Activated T-helper 2 cell treated with anti-CD3 and anti-CD28 coated beads, Interferon-gamma antibody, Interleukin-2, Interleukin-4, amounts not matched to agents 10 μg/mL and 5 μg/mL and 100 μg/mL, durations not matched to agents 14 hours and 24 hours and 36 hours (primary cell): ENCODE measurements around the gene HNRNPA0. TPM values are rescaled to one million over a fixed set of nuclear protein-coding genes. Genes with fewer than 3 reads are reported as not detected.

ENCODE experiments used
- DNase-seq: peaks from one replicate; pipeline ENCODE4 v3.0.0; 2021; ENCODE audit warnings: low spot score
- H3K27ac Mint-ChIP-seq: one replicate; pipeline ENCODE4 v1.8.0; 2021; ENCODE audit warnings: mixed read lengths
- H3K27me3 Mint-ChIP-seq: one replicate; pipeline ENCODE4 v1.8.0; 2021; ENCODE audit warnings: low read depth, mixed read lengths
- H3K36me3 Mint-ChIP-seq: one replicate; pipeline ENCODE4 v1.8.0; 2021; ENCODE audit warnings: low read depth, mixed read lengths
- H3K4me1 Mint-ChIP-seq: one replicate; pipeline ENCODE4 v1.8.0; 2021; ENCODE audit warnings: low read depth, mixed read lengths
- H3K4me3 Mint-ChIP-seq: one replicate; pipeline ENCODE4 v1.8.0; 2021; ENCODE audit warnings: low read depth, mild to moderate bottlenecking, moderate library complexity, mixed read lengths
- H3K9me3 Mint-ChIP-seq: one replicate; pipeline ENCODE4 v1.8.0; 2021; ENCODE audit warnings: mixed read lengths
- intact Hi-C: fragments of 100-400 bp; cut with micrococcal nuclease; formaldehyde crosslinking; loops from one replicate; pipeline ENCODE4 v1.15.1; 2023
- total RNA-seq: library from RNA; stranded (reverse); gene quantifications from 2 replicates; pipeline ENCODE4 v1.2.3, GENCODE V29; 2022

The HNRNPA0 gene
- total RNA-seq, 1 donor from 2014 or later = 37.5 TPM

DNA sequence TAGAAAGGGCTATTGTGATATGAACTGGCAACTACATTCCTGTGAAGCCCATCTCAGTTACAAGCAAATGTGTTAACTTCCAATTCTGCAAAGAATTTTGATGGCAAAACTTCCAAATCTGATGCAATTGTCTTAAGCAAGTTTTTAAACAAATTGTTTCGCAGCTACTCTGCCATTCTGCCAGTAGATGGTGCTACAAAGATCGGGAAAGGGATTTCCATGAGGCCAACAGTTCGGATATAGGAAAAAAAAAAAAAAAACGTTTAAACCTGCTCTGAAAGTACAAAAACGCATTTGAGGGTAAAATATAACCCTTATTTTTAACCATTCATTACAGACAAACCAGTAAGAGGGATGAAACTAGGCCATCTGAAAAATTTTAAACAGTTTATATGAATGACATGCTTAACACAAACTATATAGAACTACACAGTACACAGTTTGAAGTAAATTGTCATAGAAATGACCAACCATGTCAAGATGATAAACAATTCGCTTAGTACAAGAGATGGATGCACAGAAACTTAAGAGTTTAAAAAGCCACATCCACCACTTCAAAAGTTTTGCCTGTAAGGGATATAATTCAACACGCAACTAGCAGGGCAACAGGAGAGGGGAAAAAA is 2.2 kb downstream of the HNRNPA0 start:
- Mint-ChIP-seq H3K4me1 (peaks cover 21% of the 10 kb centered on the region), H3K27ac (peak overlapping the region; percentile 100), H3K4me3 (peak overlapping the region; percentile 99), H3K36me3 (peaks cover 45% of the 10 kb centered on the region), H3K9me3 (peaks cover 4% of the 10 kb centered on the region), H3K27me3 (no peaks in the 10 kb centered on the region)
- intact Hi-C loops = loop anchor here (5.0 kb wide), 1 partner anchor 135 kb away; the partner anchor contains the start of gene PKD2L2
- DNase-seq = no peak

DNA sequence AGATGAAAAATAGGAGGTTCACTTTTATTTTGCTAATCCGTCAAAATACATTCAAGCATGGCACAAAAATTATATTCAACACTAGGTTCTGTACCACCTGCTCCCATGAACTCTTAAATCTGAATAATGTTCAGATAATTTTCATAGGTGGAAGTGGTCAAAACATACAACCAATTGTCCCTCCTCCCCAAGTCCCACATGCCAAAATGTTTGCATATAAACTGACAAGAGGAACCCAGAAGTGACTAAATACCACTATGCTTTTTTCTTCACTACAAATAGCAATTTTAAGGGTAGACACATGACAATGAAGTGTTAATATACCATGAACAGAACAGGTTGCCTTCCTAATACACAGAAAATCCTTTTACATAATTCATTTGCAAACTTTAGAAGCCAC is 3.7 kb downstream of the HNRNPA0 start:
- Mint-ChIP-seq H3K36me3 (peaks cover 45% of the 10 kb centered on the region), H3K4me3 (no peak overlapping the region), H3K9me3 (no peaks in the 10 kb centered on the region), H3K27ac (no peak overlapping the region), H3K4me1 (peaks cover 21% of the 10 kb centered on the region), H3K27me3 (no peaks in the 10 kb centered on the region)
- no peak for DNase-seq
- intact Hi-C loops = loop anchor here (5.0 kb wide), 1 partner anchor 137 kb away; the partner anchor contains the start of gene PKD2L2

DNA sequence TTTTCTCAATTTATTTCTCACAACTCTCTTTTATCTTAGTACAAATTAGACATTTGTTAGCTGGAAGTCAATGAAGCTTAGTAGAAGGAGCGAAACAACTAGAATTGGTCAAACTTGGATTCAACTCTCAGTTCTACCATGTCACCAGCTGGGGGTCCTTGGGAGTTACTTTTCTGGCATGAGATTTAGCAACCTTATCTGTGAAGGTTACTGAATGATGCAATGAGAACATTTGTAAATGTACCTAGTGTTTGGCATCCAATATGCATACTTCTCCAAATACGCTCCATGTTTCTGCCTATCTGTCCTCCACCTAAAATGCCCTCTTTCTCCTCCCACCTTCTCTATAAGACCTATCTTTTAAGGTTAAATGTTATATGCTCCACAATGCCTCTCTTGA is 6.3 kb downstream of the HNRNPA0 start:
- Mint-ChIP-seq H3K36me3 (peaks cover 28% of the 10 kb centered on the region), H3K27me3 (no peaks in the 10 kb centered on the region), H3K4me1 (peaks cover 18% of the 10 kb centered on the region), H3K4me3 (no peak overlapping the region), H3K27ac (no peak overlapping the region), H3K9me3 (no peaks in the 10 kb centered on the region)
- DNase-seq = no peak
- intact Hi-C loops = no loop called here

DNA sequence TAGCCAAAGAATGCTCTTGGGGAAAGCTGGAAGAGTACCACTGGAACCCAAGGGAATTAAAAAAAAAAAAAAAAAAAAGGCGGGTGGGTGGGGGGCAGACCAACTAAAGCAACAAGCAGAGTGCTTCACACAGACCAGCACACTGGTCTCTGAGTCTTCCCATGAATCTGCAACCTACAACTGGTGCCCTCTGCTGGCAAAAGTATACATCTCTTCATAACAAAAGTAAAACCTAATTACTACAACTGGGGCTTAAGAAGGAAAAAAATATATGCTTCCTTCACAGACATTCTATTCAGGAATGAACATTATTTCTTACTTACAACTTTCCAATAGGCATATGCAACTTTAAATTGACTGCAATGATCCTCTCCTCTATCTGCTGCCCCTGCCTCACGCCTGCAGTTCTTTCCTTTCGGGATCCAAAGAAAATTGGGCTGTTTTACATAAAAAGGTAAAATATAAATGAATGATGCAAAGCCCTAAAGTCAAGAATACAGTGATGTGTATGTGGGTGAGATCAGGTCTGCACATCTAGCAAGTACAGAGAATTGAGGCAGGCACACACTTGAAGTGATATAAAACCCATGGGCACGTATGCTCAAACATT is 11.0 kb downstream of the HNRNPA0 start:
- intact Hi-C loops = loop anchor here (1.0 kb wide), 2 partner anchors 83 to 114 kb away; no protein-coding TSS in a partner anchor
- peak; percentile 43 for DNase-seq
- Mint-ChIP-seq H3K4me3 (no peak overlapping the region), H3K4me1 (no peaks in the 10 kb centered on the region), H3K27me3 (no peaks in the 10 kb centered on the region), H3K36me3 (peaks cover under 1% of the 10 kb centered on the region), H3K9me3 (peaks cover 1% of the 10 kb centered on the region), H3K27ac (no peak overlapping the region)

DNA sequence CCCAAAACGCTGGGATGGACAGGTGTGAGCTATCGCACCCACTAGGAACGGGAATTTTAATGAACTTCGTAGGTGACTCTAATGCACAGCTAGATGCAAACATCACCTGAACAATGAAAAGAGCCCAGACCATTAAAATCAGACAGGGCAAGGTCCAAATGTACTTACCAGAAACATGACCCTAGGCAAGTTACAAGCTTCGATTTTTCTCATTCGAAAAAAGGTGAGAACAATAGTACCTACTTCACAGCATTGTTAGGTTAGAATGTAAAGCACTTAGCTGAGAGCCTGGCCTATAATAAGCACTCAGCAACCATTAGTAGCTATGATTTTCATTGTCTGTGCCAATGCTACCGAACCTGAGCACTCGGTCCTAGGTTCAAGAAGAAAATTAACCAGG is 12.4 kb downstream of the HNRNPA0 start:
- H3K4me1 Mint-ChIP-seq = no peaks in the 10 kb centered on the region
- intact Hi-C loops = no loop called here
- no peak for DNase-seq
- no peak overlapping the region for H3K27ac Mint-ChIP-seq
- H3K27me3 Mint-ChIP-seq = no peaks in the 10 kb centered on the region
- H3K9me3 Mint-ChIP-seq = peaks cover 8% of the 10 kb centered on the region
- peaks cover 6% of the 10 kb centered on the region for H3K36me3 Mint-ChIP-seq
- no peak overlapping the region for H3K4me3 Mint-ChIP-seq

DNA sequence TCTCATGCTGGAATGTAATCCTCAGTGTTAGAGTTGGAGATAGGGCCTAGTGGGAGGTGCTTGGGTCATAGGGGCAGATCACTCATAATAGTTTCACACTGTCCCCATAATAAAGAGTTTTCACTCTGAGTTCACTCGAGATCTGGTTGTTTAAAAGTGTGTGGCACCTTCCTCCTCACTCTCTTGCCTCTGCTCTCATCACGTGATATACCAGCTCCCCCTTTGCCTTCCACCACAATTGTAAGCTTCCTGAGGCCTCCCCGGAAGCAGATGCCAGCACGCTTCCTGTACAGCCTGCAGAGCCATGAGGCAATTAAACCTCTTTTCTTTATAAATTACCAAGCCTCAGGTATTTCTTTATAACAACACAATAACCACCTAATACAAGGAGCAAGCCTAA is 14.4 kb downstream of the HNRNPA0 start:
- peaks cover 8% of the 10 kb centered on the region for H3K9me3 Mint-ChIP-seq

DNA sequence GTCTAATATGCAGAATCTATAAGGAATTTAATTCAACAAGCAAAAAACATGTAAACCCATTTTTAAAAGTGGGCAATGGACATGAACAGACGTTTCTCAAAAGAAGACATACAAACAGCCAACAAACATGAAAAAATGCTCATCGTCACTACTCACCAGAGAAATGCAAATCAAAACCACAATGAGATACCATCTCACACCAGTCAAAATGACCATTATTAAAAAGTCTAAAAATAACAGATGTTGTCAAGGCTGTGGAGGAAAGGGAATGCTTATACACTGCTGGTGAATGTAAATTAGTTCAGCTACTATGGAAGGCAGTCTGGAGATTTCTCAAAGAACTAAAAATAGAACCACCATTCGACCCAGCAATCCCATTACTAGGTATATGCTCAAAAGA is 15.2 kb downstream of the HNRNPA0 start:
- H3K4me1 Mint-ChIP-seq = no peaks in the 10 kb centered on the region
- no peak overlapping the region for H3K4me3 Mint-ChIP-seq
- intact Hi-C loops = no loop called here
- H3K36me3 Mint-ChIP-seq = peaks cover 6% of the 10 kb centered on the region
- H3K9me3 Mint-ChIP-seq = peaks cover 8% of the 10 kb centered on the region
- H3K27ac Mint-ChIP-seq = no peak overlapping the region
- no peaks in the 10 kb centered on the region for H3K27me3 Mint-ChIP-seq
- no peak for DNase-seq

More for the DNA sequence above, 14.4 kb downstream of the HNRNPA0 start:
- Mint-ChIP-seq H3K4me3 (no peak overlapping the region), H3K27me3 (no peaks in the 10 kb centered on the region), H3K4me1 (no peaks in the 10 kb centered on the region), H3K27ac (no peak overlapping the region), H3K36me3 (peaks cover 6% of the 10 kb centered on the region)
- intact Hi-C loops = no loop called here
- no peak for DNase-seq

DNA sequence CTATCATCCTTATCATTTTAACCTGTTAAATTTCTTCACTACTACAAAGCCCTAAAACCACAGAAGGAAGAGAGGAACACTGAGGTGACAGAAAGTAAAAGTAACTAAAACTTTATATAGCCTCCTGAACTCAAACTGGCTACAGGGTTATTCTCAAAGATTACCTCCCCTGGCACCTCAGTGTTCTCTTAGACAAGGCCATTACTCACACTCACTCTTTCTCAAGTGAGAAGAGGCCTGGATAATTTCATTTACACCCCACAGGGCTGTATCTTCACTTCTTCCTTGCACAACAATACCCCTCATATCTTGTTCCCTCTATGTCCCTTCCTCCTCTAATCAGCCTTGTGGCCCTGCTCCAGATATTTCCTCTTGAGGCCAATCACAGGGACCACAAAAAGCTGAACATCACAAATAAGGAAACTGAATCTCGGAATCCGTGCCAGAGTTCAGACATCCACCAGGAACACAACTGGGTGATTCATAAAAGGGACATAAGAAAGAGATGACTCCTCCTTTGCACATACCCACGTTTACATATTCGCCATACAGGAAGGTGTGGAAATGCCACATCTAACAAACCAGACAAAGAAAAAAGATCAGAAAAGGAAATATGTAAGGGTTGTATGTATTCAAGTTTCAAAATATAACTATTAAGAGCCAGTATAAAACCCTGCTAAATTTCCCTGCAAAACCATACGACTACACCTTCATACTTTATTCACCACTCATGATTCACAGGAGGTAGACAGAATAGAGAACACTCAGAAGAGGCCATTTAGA is 16.6 kb downstream of the HNRNPA0 start:
- Mint-ChIP-seq H3K27ac (no peak overlapping the region), H3K4me1 (peaks cover 3% of the 10 kb centered on the region), H3K4me3 (peak overlapping the region; percentile 61), H3K36me3 (peaks cover 6% of the 10 kb centered on the region), H3K9me3 (peaks cover 8% of the 10 kb centered on the region), H3K27me3 (no peaks in the 10 kb centered on the region)
- intact Hi-C loops = loop anchor here (1.0 to 2.0 kb wide), 2 partner anchors 41 to 71 kb away; no protein-coding TSS in a partner anchor
- no peak for DNase-seq

DNA sequence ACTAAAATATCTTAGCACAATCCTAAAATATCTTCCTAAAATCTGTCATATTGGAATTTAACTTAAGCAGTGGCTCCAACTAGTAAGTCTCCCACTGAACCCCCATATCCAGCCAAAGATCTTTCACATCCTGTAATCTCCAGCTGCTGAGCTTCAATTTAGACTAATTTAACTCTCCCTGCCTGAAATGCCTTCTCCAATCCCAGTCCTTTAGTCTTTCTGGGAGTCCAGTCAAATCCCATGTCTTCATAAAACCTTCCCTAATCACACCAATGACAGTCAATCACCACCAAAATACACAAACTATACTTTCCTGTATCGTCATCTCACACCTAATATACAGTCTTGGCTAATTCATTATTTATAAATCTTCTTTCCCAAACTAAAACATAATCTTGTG is 17.7 kb downstream of the HNRNPA0 start:
- peaks cover 8% of the 10 kb centered on the region for H3K9me3 Mint-ChIP-seq
- DNase-seq = no peak
- H3K36me3 Mint-ChIP-seq = peaks cover 6% of the 10 kb centered on the region
- no peak overlapping the region for H3K4me3 Mint-ChIP-seq
- H3K27ac Mint-ChIP-seq = no peak overlapping the region
- intact Hi-C loops = loop anchor here (1.0 to 2.0 kb wide), 2 partner anchors 18 to 40 kb away; partner anchors contain the start of gene HNRNPA0
- peaks cover 3% of the 10 kb centered on the region for H3K27me3 Mint-ChIP-seq
- H3K4me1 Mint-ChIP-seq = peaks cover 6% of the 10 kb centered on the region

DNA sequence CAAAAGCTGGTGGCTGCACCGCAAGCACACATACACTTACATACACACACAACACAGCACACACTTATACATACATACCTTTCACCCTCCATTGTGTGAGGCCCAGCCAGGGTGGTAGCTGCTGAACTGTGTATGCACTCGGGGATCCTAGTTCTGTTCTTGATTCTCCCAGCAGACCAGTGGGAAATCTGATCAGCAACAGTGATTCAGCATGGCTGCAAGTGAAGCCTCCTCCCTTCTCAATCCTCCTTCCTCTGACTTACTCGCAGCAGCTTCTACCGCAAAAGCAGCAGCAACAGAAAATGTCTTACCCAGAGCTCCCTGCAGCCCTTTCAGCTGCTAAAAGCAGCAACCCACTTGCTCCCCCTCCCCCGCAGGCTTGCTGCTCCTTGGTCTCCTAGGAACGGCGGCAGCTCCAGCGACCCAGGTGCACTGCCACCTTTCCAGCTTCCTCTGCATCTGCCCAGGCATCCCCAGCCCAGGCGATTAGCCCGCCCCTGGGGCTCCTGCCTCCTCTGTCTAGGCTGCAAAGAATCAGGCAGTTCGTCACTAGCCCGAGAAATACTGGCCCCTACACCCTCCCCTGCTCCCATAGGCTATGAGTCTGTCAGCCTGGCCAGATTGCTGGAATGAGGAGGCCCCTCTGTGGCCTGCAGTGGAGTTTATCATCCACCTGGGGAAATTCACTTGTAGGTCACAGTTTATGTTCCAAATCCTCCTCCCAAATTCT is 18.4 kb downstream of the HNRNPA0 start, which contains the start of gene KLHL3:
KLHL3 (minus strand) TSS at position 535 of the 730 bp plus-strand sequence; CDS start at position 92, 443 bp downstream.
- intact Hi-C loops = loop anchor here (1.0 to 2.0 kb wide), 3 partner anchors 19 to 75 kb away; partner anchors contain the start of gene HNRNPA0
- H3K4me1 Mint-ChIP-seq = peaks cover 11% of the 10 kb centered on the region
- no peak within 1 kb of the TSS for H3K27ac Mint-ChIP-seq
- peaks cover 3% of the 10 kb centered on the region for H3K27me3 Mint-ChIP-seq
- peaks cover 8% of the 10 kb centered on the region for H3K9me3 Mint-ChIP-seq
- H3K4me3 Mint-ChIP-seq = no peak within 1 kb of the TSS
- peak; percentile 27 for DNase-seq
- H3K36me3 Mint-ChIP-seq = peaks cover 6% of the 10 kb centered on the region

DNA sequence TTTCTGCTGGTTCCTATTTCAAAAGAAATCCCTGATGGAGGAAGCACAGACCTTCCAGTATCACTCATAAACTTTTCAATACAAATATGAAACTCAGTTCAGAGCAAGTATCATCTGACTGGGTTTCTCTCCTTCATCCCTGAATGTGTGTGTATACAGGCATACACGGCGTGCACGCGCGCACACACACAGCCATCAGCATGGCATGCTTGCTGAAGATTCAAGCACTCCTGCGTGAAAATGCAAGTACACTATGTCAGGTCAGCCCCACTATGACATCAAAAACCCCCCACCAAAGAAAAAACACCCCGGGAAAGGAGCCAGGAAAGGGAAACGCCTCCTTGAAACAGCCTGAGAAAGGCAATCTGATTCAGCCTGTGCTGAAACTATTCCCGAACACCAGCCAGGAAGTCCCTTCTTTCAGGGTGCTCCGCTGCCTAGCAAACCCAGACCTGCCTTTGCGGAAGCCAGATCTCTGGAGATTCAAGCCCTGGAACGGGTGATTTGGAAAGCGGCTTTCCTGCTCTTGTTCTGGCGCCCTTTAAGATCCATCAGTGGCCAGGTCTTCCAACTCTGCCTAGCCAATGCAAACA is 19.1 kb downstream of the HNRNPA0 start:
- Mint-ChIP-seq H3K27me3 (peaks cover 3% of the 10 kb centered on the region), H3K27ac (no peak overlapping the region), H3K9me3 (peaks cover 8% of the 10 kb centered on the region), H3K4me1 (peaks cover 17% of the 10 kb centered on the region), H3K36me3 (peaks cover 6% of the 10 kb centered on the region), H3K4me3 (no peak overlapping the region)
- intact Hi-C loops = loop anchor here (1.0 kb wide), 1 partner anchor 75 kb away; no protein-coding TSS in a partner anchor
- no peak for DNase-seq

DNA sequence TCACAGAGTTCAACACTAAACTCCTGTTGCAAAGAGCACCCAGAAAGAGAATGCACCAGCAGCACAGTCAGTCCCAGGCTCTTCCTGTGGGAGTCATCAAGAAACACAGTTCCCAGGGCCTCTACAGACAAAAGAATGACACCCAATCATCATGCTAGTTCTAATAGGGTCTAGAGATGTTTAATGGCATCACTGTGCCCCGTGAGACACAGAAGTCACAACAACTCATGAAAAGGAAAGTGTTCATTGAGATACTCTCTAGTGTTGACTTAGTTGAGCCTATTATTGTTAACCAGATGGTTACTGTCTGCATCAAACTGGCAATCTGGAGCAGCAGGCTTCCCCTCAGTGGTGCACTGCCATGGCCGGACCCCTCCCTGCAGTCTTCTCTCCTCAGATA is 19.8 kb downstream of the HNRNPA0 start:
- H3K4me1 Mint-ChIP-seq = peaks cover 17% of the 10 kb centered on the region
- H3K9me3 Mint-ChIP-seq = peaks cover 8% of the 10 kb centered on the region
- no peak overlapping the region for H3K4me3 Mint-ChIP-seq
- H3K27me3 Mint-ChIP-seq = peaks cover 3% of the 10 kb centered on the region
- no peak for DNase-seq
- peaks cover 6% of the 10 kb centered on the region for H3K36me3 Mint-ChIP-seq
- intact Hi-C loops = no loop called here
- peak overlapping the region; percentile 9 for H3K27ac Mint-ChIP-seq
